ENCODE results near the gene ZDHHC14.

- TF ChIP-seq CTCF (IDR thresholded peaks at IDR 0.05) (no peak), POLR2A (IDR thresholded peaks at IDR 0.05) (no peak), EP300 (IDR thresholded peaks at IDR 0.05) (no peak)
Observed at GRCh38 chr6:157627195-157627966, 246.4 kb downstream of the ZDHHC14 start.

All from ovary (tissue), 3 donors.